Epidermal melanocyte (primary cell): ENCODE results near the gene ARL16.

Source experiments
- DNase-seq: peaks from one replicate; pipeline ENCODE4 v3.0.0; 2011; ENCODE audit warnings: low spot score; ENCODE audit not compliant: insufficient read length

ARL16 gene

DNA sequence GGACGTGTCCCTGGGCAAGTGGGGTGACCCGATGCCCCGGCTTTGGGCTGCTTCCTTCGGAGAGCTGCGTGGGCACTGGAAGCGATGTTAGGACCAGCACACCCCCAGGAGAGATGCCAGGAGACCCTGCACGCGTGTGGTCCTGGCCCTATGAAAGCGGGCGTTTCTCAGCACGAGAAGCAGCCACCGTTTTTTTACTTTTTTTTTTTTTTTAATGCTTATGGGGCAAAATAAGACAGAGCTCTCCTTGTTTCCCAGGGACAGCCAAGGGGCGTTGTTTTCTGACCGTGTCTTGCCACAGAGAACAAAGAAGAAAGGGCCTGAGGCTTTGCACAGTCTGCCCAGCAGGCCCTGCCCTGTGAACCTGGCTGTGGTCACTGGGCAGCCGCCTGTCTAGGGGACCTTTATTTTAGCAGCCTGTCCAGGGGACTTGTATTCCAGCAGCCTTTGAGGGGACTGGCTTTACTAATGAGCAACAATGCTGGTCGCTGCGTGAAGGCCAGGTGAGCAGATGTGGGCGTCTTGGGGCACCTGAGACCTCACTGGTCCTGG is 29.5 kb upstream of the ARL16 start:
- DNase-seq: peak; percentile 89

DNA sequence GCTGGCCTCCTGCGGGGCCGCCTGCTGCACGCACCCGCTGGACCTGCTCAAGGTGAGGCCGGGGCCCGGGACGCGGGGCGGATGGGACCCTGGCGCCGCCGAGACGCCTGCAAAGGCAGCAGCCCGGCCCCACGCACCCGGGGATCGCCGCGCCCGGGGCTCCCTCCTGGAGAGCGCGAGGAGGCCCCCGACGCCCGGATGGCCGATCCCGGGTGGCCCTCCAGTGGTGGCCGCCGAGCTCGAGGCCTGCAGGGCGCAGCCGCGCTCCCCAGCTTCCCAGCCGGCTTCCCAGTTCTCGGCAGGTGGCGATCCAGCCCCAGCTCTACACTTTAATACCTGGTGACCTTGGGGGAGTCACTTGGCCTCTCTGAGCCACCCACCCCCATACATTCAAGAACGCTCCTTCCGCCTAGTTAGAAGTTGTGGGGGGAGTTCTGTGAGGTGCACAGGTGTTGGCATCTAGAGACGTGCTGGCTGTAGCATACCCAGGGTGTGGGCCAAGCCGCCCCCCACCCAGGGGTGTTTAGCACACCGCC is 28.9 kb upstream of the ARL16 start:
- no peak for DNase-seq

DNA sequence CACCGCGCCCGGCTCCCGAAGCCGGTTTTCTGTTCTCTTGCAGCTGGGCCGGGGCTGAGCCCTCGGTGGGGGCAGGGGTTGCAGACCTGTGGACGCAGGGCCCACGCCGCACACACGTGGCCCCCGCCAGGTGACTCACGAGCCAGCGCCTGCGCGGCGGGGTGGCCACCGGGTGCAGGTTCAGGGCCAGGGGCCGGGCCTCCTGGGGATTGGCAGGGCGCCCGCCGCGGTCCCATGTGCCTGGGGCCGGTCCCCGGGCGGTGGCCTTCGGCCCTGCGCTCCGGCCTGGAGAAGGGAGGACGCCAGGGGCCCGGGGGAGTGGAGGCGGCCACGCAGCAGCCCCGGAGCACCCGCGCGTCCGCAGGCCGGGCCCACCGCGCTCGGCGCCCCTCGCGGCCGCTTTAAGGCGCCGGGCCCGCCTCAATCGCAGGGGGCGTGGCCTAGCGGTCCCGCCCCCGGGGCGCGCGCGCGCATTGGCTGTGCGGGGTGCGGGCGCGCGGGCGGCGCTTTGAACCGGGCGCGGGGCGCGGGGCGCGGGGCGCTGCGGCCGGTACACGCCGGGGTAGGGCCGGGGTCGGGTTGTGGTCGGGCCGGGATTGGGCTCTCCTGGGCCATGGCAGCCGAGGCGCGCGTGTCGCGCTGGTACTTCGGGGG is 28.3 kb upstream of the ARL16 start, which contains the start of gene SLC25A10:
Gene SLC25A10 (plus strand): TSS at position 471 of the 654 bp plus-strand sequence. CDS start 143 bp downstream, at position 614.
- DNase-seq: peak; percentile 87

DNA sequence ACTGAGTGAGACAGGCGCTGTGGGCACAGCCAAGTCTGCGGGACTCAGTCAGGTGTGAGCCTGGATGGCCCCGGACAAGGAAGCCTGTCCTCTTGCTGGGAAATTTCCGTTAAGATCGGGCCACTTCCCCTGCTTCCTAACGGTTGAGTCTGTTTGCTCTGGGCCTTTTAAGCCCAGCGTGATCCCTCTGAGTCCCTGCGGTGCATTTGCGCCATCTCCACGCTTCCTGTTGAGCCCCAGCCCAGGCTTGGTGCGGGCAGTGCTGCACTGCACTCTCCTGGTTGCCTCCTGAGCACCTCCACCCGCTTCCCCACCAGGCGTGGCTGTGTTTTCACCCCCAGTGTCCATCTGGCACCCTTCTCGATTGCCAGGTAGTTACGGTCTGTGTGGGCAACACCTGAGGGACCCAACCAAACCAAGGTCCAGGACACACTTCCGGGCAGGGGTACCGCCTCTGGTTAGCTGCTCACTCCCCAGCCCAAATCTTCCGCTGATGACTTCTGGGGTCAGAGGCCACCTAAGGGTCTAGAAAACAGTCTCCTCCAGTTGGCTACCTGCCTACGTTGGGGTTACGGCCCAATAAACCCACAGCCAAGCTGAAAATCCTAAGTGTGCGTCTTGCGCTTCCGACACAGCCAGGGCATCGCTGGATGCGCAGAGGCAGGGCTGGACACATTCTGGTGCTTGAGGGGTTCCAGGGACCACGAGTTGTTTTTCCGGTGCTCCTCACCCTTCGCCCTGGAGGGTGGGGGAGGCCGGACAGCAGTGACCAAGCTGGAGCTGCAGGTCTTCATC is 27.1 kb upstream of the ARL16 start:
- DNase-seq: no peak

DNA sequence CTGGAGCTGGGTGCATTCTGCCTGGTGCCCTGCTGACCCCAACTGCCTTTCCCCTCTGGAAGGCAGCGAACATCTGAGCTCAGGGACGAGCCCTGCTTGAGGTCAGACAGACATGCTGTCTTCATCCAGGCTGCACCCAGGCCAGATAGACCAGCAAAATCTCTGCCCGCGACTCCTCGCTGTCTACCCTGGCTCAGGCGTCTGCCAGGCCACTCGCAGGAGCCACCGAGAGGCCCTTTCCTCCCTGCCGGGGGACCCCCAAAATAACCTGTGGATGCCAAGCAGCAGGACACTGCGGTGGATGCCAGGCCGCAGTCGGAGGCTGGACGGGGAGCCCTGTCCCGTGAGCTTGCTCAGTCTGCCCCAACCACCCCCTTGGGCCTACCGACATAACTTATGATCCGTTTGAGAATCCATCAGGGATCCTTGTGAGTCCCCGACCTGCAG is 25.2 kb upstream of the ARL16 start:
- DNase-seq: no peak

DNA sequence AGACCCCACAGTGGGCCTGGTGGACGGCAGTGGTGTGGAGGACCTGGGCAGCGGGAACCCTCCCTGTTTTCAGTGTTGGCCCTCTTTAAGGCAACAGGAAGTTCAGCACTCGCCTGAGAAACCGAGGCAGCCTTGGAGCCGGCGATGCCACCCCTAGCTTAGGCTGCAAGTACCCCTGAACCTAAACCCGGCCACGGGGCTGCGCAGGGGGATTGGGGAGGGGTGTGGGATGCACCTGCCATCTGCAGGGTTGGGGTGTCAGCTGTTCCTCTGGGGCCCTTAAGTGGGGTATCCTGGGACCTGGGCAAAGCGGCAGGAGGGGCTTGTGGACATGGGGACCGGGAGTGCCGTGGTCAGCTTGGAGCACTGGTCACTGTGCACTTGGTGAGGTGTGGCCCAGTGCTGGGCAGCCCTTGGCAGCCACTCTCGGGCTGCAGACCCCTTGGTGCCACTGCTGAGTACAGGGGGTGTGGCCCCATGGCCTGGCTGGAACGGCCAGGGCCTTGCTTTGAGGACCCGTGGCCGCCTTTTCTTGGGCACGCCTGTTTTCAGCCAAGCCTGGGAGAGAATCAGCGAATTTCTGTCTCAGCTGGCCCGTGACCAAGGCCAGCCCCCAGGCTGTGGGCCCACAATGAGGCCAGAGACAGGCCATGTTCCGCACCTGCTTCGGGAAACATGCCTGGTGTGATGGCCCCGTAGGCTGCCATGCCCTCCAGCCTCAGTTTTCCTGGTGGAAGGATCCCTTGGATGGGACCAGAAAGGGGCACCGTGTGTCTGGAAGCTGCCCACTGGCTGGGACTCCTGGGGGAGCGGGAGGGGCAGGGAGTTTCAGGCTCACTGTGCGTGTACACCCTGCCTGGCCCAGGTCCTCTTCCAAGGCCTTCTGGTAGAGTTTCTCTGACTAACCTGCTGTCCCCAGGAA is 24.4 kb upstream of the ARL16 start:
- no peak for DNase-seq

DNA sequence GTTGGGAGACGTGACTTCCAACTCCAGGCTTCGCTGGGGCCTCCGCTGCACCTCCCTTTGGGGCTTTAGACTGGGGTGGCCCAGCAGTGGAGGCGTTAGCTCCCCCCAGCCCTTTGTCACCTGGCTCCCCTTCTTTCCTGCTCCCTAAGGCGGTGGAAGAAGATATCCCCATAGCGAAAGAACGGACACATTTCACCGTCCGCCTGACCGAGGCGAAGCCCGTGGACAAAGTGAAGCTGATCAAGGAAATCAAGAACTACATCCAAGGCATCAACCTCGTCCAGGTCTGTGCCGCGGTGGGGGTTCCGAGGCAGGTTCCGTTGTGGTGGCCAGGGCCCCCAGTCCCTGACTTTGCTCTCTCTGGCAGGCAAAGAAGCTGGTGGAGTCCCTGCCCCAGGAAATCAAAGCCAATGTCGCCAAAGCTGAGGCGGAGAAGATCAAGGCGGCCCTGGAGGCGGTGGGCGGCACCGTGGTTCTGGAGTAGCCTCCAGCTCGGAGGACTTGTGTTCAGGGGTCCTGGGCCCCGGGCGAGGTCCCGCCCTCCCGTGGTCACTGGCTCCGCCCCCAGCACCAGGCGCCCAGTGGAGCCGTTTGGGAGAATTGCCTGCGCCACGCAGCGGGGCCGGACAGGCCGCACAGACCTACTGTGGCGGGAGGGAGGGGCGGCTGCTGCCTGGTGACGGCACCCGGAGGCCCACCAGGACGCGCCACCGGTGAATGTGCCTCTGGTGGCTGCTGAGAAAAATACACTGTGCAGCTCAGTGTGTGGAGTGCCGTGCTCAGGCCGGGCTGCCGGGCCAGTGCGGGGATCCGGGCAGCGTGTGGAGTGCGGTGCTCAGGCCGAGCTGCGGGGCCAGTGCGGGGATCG is 23.4 kb upstream of the ARL16 start:
- DNase-seq: no peak

DNA sequence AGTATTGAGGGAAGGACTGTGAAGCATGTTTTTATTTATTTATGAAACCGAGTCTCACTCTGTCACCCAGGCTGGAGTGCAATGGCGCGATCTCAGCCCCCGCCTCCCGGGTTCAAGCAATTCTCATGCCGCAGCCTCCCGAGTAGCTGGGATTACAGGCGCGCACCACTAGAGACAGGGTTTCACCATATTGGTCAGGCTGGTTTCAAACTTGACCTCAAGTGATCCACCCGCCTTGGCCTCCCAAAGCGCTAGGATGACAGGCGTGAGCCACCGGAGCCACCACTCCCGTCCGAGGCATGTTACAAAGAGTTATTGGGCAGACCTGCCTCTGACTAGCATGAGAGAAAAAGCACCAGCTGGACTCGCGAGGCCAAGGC is 22.6 kb upstream of the ARL16 start:
- DNase-seq: no peak

DNA sequence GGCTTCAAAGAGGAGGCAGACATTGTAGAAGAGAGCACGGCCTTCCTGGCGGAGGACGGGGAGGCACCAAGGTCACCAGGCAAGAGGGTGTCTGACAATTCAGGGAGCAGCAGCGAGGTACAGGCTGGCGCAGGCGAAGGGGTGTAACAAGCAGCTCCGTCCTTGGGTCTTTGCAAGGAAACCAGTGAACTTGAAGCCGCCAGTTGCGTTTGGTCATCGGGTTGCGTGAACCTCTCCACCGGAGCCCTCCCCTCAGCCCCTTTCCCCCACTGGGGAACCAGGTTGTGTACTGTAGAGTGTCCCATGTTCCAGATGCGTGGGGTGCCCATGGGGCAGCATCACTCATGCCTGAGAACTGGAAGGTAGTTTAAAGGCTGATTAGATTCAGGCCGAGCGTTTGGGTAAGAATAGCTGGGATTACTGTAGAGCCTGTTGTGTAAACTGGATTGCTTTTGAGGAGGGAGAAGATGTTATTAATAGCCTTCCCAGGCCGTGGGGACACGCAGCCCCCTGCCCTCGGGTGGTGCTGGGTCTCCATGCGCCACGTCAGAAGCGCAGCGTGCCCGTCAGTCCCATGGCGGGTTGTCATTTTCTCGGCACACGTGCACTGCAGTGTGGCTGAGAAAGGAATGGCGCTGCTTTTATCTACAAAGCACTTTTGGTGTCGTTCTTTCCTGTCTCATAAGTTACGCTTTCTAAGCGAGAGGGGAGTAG is 22.1 kb upstream of the ARL16 start:
- DNase-seq: no peak

DNA sequence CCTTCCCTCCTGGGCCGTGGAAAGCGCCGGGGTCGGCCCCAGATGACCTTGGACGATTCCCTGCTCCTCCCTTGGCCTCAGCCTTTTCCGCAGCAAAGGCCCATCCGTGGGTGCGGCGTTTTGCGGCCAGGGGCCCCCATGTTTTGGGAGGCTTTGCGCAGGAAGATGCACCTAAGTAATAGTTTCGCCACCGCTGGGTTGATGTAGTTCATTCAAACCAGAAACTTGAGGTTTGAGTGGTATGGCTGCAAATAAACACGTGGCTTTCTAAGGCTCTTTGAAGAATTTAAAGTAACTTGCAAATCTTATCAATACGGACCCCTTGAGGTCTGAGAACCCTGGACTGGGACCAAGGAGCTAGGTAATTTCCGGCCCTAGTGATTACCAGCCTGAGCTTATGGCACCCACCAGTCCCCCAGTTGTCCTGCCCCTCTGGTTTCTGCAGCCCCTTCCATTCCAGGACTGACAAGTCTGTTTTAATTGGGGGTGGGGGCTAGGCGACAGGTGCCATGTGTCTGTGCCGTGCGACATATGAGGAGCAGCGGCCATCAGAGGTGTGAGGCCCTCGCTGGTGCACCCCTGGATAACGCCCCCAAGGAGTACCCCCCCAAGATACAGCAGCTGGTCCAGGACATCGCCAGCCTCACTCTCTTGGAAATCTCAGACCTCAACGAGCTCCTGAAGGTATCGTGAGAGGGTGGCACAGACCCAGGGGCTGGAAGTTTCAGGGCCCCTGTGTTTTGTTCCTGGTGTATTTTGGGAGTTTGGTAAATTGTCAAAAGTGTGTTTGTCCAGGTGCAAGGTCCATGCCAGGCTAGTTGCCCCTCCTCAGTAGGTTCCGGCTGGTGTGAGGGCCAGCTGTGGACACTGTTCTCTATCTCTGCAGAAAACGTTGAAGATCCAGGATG is 20.4 kb upstream of the ARL16 start:
- DNase-seq: peak; percentile 52

DNA sequence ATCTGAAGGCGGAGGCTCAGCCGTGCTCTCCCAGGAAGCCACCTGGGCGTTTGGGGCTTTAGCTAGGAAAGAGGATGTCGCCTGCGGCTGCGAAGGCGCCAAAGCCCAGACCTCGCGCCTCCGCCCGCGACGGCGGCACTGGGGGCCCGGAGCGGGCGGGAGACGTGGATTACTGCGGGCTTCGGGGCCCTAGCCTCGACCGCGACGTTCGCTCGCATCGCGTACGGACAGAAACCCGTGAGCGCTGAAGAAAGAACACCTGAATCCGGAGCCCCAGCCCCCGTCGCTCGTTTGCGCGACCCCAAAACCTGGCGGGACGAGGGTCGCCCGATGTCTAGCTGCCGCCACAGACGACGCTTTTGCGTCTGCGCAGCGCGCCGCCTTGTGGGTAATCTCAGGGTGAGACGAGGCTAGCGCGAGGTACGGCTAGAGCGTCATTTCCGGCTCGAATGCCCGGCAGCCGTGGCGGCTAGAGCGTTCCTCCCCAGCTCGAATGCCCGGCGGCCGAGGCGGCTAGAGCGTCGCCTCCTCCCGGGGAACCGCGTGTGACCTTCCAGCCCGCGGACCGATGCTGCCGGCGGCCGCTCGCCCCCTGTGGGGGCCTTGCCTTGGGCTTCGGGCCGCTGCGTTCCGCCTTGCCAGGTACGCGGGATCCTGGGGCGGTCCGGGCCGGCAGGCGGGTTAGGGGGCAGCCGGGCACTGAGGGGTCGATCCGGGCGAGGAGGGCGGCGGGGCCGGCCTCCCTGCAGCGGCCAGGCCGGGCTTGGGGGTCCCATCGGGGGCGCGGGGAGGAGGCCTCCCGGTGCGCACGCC is 19.5 kb upstream of the ARL16 start, which contains the start of gene MRPL12:
Gene MRPL12 (plus strand): TSS at position 434 of the 813 bp plus-strand sequence. CDS start 135 bp downstream, at position 569.
- peak; percentile 100 for DNase-seq

DNA sequence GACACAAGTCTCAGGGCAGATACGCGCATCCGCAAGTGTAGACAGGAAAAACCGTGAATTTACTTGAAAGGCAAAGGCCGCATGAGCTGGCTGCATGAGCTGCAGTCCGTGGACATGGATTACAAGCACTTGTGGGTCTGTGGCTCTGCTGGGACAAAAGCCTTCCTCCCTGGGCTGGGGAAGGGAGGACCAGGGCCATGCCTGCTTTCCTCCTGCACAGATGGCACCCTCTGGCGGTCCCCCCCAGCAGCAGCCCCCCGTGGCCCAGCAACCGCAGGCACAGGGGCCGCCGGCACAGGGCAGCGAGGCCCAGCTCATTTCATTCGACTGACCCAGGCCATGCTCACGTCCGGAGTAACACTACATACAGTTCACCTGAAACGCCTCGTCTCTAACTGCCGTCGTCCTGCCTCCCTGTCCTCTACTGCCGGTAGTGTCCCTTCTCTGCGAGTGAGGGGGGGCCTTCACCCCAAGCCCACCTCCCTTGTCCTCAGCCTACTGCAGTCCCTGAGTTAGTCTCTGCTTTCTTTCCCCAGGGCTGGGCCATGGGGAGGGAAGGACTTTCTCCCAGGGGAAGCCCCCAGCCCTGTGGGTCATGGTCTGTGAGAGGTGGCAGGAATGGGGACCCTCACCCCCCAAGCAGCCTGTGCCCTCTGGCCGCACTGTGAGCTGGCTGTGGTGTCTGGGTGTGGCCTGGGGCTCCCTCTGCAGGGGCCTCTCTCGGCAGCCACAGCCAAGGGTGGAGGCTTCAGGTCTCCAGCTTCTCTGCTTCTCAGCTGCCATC is 17.9 kb upstream of the ARL16 start:
- no peak for DNase-seq

DNA sequence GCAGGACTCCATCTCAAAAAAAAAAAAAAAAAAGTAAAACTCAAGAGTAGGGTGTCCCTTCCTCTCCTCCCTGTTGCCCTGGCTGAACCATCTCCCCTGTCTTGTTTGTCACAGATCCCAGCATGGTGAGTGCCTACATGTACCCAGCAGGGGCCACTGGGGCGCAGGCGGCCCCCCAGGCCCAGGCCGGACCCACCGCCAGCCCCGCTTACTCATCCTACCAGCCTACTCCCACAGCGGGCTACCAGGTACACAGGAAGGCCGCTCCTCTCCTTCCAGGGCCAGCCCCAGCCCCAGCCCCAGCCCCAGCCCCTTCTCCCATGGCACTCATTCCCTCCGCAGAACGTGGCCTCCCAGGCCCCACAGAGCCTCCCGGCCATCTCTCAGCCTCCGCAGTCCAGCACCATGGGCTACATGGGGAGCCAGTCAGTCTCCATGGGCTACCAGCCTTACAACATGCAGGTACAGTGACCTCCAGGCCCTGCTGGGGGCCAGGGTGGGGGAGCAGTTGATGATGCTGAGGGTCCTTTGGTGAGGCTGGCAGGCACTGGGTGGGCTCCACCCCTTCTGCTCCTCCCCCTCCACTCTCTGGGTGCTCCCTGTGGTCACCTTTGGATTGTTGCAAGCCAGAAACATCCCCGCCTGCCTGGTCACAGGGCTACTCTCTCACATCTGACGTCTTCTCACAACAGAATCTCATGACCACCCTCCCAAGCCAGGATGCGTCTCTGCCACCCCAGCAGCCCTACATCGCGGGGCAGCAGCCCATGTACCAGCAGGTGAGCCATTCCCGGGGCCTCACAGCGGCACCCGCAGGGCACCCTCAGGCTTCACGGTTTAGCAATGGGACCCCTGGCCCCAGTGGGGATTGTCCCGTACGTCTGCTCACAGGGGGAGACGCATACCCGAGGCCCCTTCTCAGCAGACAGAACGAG is 17.0 kb upstream of the ARL16 start:
- no peak for DNase-seq

DNA sequence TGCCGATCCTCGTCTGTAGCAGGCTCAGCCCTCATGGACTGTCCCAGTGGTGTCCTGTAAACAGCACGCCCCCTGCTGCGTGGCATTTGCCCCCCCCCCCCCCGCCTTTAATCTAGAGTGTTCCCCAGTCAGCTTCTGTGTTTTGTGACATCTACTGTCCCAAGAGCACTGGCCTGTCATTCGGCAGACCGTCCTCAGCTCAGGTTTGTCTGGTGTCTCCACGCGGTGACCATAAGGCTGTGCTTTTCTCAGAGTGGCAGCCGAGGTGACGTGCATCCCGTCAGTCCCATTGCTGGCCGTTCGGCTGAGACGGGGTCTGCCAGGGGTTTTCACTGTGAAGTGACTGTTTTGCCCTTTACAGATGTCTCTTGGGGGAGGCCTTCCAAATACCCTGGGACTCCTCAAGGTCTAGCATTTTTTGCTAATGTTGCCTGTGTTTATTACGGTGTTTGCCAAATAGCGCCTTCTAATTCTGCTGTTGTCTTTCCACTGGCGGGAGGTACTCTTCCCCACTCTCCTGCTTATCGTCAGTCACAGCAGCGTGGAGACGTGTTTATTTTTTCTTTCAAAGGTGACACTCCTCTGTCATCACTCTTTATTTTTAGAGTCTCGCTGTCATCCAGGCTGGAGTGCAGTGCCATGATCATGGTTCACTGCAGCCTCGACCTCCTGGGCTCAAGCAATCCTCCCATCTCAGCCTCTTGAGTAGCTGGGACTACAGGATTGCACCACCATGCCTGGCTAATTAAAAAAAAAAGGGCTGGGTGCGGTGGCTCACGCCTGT is 13.9 kb upstream of the ARL16 start:
- no peak for DNase-seq
